Loucy (cell line): ENCODE data around the gene IGDCC3.

ENCODE experiments used
- H2AFZ ChIP-seq: fragments of 200-600 bp; sonication (generic); 2 replicates; pipeline ENCODE4 v1.6.0; 2016; ENCODE audit warnings: antibody characterized with exemption, mild to moderate bottlenecking, low read length, moderate library complexity
- H3F3A ChIP-seq: fragments of 200-600 bp; 2 replicates; pipeline ENCODE4 v1.6.0; 2016; ENCODE audit warnings: antibody characterized with exemption, low read depth, mild to moderate bottlenecking
- H3K27me3 ChIP-seq: fragments of 200-600 bp; sonication (generic); 2 replicates; pipeline ENCODE4 v1.6.1; 2014; ENCODE audit warnings: low read length, mild to moderate bottlenecking; ENCODE audit not compliant: insufficient read depth, poor library complexity, severe bottlenecking
- H3K36me3 ChIP-seq: fragments of 200-600 bp; sonication (generic); 2 replicates; pipeline ENCODE4 v1.6.1; 2016; ENCODE audit warnings: low read length; ENCODE audit not compliant: insufficient read depth
- H3K4me1 ChIP-seq: fragments of 200-600 bp; sonication (generic); 2 replicates; pipeline ENCODE4 v1.5.1; 2014; ENCODE audit warnings: low read length, mild to moderate bottlenecking; ENCODE audit not compliant: insufficient read depth, poor library complexity, severe bottlenecking
- H3K4me2 ChIP-seq: fragments of 200-600 bp; sonication (generic); 2 replicates; pipeline ENCODE4 v1.6.0; 2014; ENCODE audit warnings: antibody characterized with exemption, low read length, low read depth, mild to moderate bottlenecking; ENCODE audit not compliant: poor library complexity, severe bottlenecking
- H3K4me3 ChIP-seq: fragments of 200-600 bp; sonication (generic); 2 replicates; pipeline ENCODE4 v1.5.1; 2014; ENCODE audit warnings: low read length, mild to moderate bottlenecking, mixed read lengths; ENCODE audit not compliant: poor library complexity, severe bottlenecking
- H3K79me2 ChIP-seq: fragments of 200-600 bp; sonication (generic); 2 replicates; pipeline ENCODE4 v1.6.1; 2014; ENCODE audit warnings: low read length; ENCODE audit not compliant: insufficient read depth
- H3K9ac ChIP-seq: fragments of 200-600 bp; sonication (generic); 2 replicates; pipeline ENCODE4 v1.6.0; 2014; ENCODE audit warnings: mild to moderate bottlenecking, low read depth, low read length, moderate library complexity; ENCODE audit not compliant: poor library complexity, severe bottlenecking
- H3K9me2 ChIP-seq: fragments of 200-600 bp; sonication (generic); replicated peaks from 2 replicates; pipeline ENCODE4 v1.6.1; 2016; ENCODE audit warnings: low read depth, low read length, mixed read lengths
- H3K9me3 ChIP-seq: fragments of 200-600 bp; sonication (generic); 2 replicates; pipeline ENCODE4 v1.6.1; 2014; ENCODE audit warnings: mild to moderate bottlenecking, antibody characterized with exemption, low read length, low read depth; ENCODE audit not compliant: insufficient read depth
- H4K20me1 ChIP-seq: fragments of 200-600 bp; sonication (generic); 2 replicates; pipeline ENCODE4 v1.6.0; 2014; ENCODE audit warnings: antibody characterized with exemption, low read length, mild to moderate bottlenecking; ENCODE audit not compliant: insufficient read depth, poor library complexity, severe bottlenecking
- EZH2phosphoT487 ChIP-seq: fragments of 200-600 bp; IDR thresholded peaks from 2 replicates; pipeline ENCODE4 v1.6.1; 2018; ENCODE audit warnings: antibody characterized with exemption, mild to moderate bottlenecking, moderate library complexity, borderline replicate concordance
- TF ChIP-seq, protein P1 (sequence below): fragments of 200-600 bp; sonication (generic); conservative IDR thresholded peaks from 2 replicates; pipeline ENCODE4 v1.5.1; 2014; ENCODE audit warnings: mild to moderate bottlenecking, antibody characterized with exemption, low read length

The IGDCC3 gene

GRCh38 chr15:65409036-65409631 lies 31.3 kb upstream of the IGDCC3 start:
- H3K36me3 ChIP-seq: no peaks in the 10 kb centered on the region

GRCh38 chr15:65408324-65409035 lies 30.7 kb upstream of the IGDCC3 start:
- no peaks in the 10 kb centered on the region for H3K9me2 ChIP-seq
- peak overlapping the region; percentile 31 for H3K4me2 ChIP-seq
- H3K9me3 ChIP-seq: no peaks in the 10 kb centered on the region
- no peak overlapping the region for H2AFZ ChIP-seq
- H3K27me3 ChIP-seq: no peaks in the 10 kb centered on the region
- no peak for TF ChIP-seq EZH2phosphoT487
- TF ChIP-seq, protein P1, sequence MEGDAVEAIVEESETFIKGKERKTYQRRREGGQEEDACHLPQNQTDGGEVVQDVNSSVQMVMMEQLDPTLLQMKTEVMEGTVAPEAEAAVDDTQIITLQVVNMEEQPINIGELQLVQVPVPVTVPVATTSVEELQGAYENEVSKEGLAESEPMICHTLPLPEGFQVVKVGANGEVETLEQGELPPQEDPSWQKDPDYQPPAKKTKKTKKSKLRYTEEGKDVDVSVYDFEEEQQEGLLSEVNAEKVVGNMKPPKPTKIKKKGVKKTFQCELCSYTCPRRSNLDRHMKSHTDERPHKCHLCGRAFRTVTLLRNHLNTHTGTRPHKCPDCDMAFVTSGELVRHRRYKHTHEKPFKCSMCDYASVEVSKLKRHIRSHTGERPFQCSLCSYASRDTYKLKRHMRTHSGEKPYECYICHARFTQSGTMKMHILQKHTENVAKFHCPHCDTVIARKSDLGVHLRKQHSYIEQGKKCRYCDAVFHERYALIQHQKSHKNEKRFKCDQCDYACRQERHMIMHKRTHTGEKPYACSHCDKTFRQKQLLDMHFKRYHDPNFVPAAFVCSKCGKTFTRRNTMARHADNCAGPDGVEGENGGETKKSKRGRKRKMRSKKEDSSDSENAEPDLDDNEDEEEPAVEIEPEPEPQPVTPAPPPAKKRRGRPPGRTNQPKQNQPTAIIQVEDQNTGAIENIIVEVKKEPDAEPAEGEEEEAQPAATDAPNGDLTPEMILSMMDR: no peak
- peaks cover 18% of the 10 kb centered on the region for H3K4me1 ChIP-seq
- no peaks in the 10 kb centered on the region for H3K36me3 ChIP-seq
- no peak overlapping the region for H3K4me3 ChIP-seq
- H3F3A ChIP-seq: no peaks in the 10 kb centered on the region
- H3K79me2 ChIP-seq: no peaks in the 10 kb centered on the region
- no peak overlapping the region for H3K9ac ChIP-seq
- no peaks in the 10 kb centered on the region for H4K20me1 ChIP-seq

More at GRCh38 chr15:65409036-65409631, 31.3 kb upstream of the IGDCC3 start:
- TF ChIP-seq EZH2phosphoT487: no peak
- TF ChIP-seq, protein P1: no peak
- H3K27me3 ChIP-seq: no peaks in the 10 kb centered on the region
- no peaks in the 10 kb centered on the region for H3K79me2 ChIP-seq
- peak overlapping the region; percentile 3; the same call in 1 of the 2 replicates for H2AFZ ChIP-seq
- peak overlapping the region; percentile 31 for H3K4me2 ChIP-seq
- H3K4me3 ChIP-seq: no peak overlapping the region
- no peaks in the 10 kb centered on the region for H3F3A ChIP-seq
- H3K9me3 ChIP-seq: no peaks in the 10 kb centered on the region
- peaks cover 18% of the 10 kb centered on the region for H3K4me1 ChIP-seq
- no peak overlapping the region for H3K9ac ChIP-seq
- no peaks in the 10 kb centered on the region for H3K9me2 ChIP-seq
- no peaks in the 10 kb centered on the region for H4K20me1 ChIP-seq

DNA sequence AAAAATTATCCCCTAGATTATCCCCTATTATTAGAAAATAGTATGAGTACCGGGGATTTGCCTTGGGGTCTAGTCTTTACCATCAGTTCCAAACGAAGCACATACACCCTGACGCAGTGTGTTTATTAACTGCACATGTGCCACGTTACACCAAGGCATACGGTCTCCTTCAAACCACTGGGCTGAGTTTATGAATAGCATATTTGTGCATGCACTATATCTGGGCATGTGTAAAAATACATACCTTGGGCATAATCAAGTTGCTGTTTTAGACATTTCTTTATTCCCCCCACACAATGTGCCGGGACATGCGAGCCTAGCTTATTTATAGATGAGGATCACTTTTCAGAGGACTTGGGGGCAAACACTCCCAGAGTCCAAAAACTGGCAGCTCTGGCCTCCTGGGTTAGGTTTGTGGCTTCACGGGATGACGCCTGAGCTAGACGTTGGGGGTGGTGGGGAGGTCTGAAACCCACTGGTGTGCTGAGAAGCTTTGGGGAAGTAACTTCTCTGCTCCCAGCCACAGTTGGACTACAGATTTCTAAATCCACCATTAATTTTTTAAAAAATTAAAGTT lies 28.7 kb upstream of the IGDCC3 start:
- H3K9me3 ChIP-seq: no peaks in the 10 kb centered on the region
- H3F3A ChIP-seq: no peaks in the 10 kb centered on the region
- no peaks in the 10 kb centered on the region for H3K79me2 ChIP-seq
- no peaks in the 10 kb centered on the region for H4K20me1 ChIP-seq
- H3K9ac ChIP-seq: no peak overlapping the region
- no peaks in the 10 kb centered on the region for H3K36me3 ChIP-seq
- TF ChIP-seq EZH2phosphoT487: no peak
- TF ChIP-seq, protein P1: no peak
- no peak overlapping the region for H3K4me2 ChIP-seq
- no peak overlapping the region for H2AFZ ChIP-seq
- no peak overlapping the region for H3K4me3 ChIP-seq
- no peaks in the 10 kb centered on the region for H3K9me2 ChIP-seq
- H3K4me1 ChIP-seq: peaks cover 18% of the 10 kb centered on the region
- H3K27me3 ChIP-seq: no peaks in the 10 kb centered on the region
